NCI-H2196 treated with DMSO at 0.1 percent for 48 hours (cell line): ENCODE data around the gene DCUN1D5.
"Not testable (repeated sequence)": the region's sequence is repeated elsewhere in the genome, so short reads cannot be mapped to it uniquely, and the experiment has no call there.

Experiments used
- DNase-seq: peaks from one replicate; lab custom pipeline; 2025; ENCODE audit not compliant: unreplicated experiment; lab: John Stamatoyannopoulos, UW

DCUN1D5 gene

DNA sequence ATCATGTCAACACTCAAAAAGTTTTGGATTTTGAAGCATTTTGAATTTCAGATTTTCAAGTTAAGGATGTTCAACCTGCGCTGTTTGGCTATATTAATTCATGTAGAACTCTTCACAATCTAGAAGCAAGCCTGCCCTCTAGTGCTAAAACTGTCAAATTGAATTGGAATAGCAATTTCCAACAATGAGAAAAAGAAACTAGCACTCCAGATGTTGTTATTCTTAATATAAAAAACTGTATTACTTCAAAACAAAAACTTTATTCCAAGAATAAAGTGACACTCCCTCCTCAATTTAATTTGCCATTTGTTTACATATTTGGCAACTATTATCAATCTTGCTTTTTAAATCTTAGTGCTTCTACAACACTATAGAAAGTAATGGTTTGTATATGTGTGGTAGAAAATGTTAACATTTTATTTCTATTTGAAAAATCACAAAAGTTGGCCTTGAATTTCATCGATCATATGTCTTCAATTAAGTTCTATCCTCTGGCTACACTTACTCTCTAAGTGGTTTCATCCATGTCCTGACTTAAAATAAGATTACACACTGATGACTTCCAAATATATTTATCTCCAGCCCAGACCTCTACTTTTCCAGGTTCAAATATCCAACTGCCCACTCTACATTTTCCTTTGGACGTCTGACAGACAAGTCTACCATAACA is 36.6 kb downstream of the DCUN1D5 start:
- DNase-seq: no peak

DNA sequence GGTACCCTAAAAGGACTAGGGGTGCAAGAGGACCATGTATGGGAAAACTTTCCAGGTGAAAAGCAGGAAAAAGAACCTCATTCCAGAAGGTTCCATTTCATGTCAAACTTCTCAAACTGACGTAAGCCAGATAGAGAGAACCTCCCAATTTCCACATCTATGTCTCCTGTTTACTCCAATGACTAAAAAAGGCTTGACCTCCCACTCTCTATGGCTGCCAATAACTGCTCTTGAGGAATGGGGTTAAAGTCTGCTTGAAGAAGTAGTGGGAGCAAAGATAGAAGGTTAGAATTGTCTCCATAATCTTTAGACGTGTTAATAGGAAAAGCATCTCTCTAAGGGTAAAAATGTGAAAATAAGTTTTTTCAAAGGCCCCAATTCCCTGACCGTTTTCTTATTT is 38.0 kb downstream of the DCUN1D5 start:
- no peak for DNase-seq

DNA sequence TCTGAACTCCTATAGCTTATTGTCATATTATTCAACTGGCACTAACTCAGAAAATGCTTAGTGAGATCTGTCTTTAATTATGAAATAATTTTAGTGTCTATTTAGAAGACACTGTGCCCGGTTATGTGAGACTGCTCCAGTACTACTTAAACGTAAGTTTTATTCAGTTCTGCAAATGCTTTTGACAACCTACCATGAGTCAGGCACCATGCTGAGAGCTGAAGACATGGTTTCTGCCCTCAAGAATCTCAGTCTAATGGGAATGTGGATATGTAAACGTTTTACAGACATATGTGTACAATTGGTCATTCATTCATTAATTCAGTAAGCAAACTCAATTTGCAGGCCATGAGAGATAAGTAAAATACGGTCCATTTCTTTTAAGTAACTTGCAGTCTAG is 40.0 kb downstream of the DCUN1D5 start:
- DNase-seq: no peak

DNA sequence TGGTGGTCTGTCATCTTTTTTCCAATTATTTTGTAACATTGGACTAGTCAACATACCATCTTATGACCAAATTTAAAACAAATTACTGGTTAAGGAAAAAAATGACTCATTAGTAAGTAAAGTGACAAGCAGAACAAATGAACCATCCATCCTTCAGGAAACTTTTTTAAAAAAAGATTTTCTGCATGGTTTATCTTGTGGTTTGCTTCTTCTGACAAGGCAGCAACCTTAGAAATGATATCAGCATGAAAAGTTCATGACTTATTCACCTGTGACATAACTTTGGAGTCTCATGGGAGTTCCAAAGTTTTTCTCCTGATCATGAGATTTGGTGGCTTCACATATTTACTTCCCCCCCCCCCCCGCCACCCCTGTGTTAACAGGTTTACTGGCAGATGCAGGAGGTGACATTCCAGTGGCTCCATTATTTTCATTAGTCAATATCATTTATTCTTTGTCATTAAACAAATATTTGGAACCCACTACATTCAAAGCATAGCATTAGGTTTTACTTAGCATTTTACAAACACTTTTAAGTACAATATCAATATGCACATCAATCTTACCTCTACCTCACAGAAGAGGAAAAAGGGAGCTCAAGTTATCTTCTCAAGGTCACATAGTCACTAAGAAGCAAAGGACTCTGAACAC is 40.7 kb downstream of the DCUN1D5 start:
- no peak for DNase-seq

GRCh38 chr11:103050351-103050750 is 41.6 kb downstream of the DCUN1D5 start:
- no peak for DNase-seq

DNA sequence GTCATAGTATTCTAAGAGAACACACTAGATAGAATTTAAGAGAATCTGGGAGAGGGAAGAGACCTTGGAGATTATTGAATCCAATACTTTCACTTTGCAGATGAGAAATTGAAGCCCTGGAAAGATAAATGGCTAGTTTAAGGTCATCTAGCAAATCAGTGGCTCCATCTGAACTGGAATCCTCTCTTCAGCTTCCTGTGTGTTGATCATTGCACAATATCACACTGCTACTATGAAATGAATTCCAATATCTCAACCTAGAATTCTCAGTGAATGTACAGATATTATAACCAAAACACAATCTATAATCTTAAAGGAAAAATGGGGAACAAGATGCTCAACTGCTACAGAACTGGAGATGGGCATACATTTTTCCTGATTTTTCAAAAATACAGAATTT is 44.1 kb downstream of the DCUN1D5 start:
- no peak for DNase-seq

DNA sequence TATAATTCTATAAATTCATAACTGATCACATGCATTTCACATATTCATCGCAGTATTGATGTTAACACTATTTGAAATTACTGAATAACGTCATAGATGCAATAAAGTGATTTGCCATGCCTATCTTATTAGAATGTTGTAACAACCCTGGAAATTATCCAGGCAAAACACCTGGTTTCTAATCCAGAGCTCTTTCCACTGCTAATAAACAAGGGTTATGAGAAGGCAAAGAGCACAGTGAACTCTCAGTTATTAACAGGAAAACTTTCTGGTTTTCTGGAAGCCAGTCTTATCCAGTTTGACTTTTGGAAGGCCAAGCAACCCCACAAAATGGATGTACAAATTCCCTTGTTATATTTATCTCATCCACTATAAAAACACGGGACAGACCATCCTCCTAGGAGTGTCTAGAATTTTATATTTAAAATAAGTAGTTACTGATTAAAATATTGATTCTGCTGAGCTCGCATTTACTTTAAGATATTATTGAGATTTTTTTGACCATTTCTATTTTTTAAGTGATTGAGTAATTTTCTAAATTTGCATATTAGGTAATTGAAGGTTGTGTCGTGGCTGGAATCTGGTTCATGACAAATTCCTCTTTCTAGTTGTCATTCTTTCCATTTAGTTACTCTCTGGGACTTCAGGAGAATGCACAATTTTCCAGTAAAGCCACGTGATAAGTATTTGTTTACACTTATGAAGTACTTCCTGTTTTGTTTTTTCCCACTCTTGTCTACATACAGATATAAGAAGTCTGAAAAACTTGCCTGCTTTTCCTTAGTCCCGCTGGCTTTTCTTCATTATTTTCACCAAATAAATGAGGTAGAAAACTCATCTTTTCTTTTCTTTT is 47.9 kb downstream of the DCUN1D5 start:
- DNase-seq: no peak

- DNase-seq: no peak
These were observed 49.8 kb downstream of the DCUN1D5 start for GRCh38 chr11:103042161-103042560.

DNA sequence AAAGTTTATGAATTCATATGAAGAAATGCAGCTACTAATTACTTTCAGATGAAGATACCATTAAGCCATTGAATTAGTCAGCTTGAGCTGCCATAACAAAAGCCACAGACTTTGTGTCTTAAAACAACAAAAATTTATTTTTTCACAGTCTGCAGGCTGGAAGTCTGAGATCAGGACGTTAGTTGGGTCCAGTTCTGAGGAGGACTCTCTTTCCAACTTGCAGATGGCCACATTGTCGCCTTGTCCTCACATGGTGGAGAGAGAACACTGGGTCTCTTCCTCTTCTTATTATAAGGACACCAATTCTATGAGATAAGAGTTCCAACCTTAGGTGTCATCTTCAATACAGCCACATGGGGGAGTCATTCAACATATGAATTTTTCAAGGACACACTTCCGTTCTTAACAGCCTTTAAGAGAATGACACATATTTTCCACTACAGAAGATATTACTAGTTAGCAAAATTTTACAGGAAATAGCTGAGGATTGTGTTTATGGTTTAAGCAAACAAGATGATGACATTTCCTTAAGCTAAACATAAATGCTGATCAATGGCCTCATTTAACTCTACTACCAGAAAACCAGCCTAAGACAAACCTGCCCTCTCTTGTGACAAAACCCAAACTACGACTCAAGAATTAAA is 56.0 kb downstream of the DCUN1D5 start:
- DNase-seq: peak; percentile 28

DNA sequence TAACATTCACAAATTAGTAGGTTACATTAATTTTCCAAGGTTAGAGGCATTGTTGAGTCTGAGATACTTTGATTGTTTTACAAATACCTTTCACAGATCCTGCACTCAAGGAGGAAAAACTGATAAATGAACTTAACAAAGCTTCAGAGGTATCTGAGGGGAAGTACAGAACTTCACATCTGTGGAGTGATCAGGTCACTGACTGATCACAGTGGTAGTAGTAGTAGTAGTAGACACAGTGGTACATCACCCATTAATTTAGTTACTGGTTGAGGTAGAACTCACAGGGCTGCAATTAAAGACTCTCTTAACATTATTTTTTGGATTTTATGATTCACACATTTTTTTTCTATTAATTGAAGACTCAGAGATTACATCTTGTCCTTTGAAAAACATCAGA is 56.7 kb downstream of the DCUN1D5 start:
- no peak for DNase-seq

DNA sequence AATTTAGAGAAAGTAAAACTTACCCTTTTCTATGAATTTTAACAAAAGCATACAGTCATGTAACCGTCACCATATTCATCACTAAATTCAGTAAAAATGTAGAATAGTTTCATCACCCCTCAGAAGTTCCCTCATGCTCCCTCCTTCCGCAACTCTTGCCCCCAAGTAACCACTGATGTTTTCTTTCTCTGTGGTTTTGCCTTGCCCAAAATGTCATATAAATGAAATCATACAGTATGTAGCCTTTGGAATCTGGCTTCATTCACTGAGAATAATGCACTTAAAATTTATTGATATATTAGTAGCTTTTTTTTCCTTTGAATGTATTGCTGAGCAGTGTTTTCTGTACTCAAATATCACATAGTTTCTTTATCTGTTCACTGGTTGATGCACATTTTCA is 60.1 kb downstream of the DCUN1D5 start:
- no peak for DNase-seq

- no peak for DNase-seq
These were observed 62.6 kb downstream of the DCUN1D5 start for GRCh38 chr11:103029401-103029800.

- DNase-seq: not testable (repeated sequence)
These were observed 63.5 kb downstream of the DCUN1D5 start for GRCh38 chr11:103028304-103029020.

GRCh38 chr11:103024086-103024485 is 67.9 kb downstream of the DCUN1D5 start:
- DNase-seq: no peak

DNA sequence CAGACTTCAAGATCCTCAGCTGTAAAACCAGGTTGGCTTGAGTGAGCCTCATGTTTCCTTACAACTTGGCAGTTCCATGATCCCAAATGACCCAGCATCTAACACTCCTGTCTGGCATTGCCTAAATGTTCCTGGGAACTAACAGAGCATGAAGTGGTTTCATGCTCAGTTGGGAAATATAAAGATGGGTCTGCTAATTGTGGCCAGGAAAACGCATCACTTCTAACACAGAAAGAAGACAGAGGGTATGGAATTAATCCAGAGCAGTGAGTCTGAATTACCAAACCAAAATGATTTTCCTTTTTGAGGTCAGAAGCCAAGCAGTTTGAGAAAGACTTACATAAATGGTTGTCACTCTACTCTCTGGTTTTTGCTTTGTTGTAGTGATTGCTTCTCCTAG is 75.9 kb downstream of the DCUN1D5 start:
- DNase-seq: no peak

DNA sequence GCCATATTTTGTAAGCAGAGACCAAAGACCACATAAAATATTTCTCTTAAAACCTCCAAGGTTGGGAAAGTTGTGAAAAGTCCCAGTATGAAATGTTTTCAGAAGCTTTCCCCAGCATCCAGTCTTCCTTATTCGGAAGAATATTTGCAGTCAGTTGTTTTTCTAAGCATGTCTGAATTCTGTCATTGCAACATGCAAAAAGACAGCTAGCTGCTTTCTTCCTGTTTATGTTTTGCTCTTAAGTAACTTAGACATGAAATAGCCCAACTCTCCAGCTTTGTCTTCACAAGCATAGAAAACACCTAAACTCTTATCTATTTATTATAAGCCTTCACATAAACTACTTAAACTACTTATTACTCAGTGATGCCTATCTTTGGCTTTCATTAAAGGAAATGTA is 78.5 kb downstream of the DCUN1D5 start:
- no peak for DNase-seq
